ENCODE results near the gene CLHC1.

CLHC1 gene

GRCh38 chr2:55156984-55157383 lies 75.1 kb downstream of the CLHC1 start:
- TF ChIP-seq CTCF (IDR thresholded peaks at IDR 0.05; ENCODE audit: low read depth, low read length), result no peak
- no peak overlapping the region for H3K4me3 ChIP-seq (ENCODE audit: low read depth, low read length)
- in situ Hi-C loops (cut with HindIII; ENCODE audit: low sequenced_read_pairs), result no loop called here
- no peak for DNase-seq (ENCODE audit: low read depth, low spot score)

GRCh38 chr2:55156326-55156725 lies 75.8 kb downstream of the CLHC1 start:
- H3K4me3 ChIP-seq (ENCODE audit: low read depth, low read length), result no peak overlapping the region
- in situ Hi-C loops (cut with HindIII; ENCODE audit: low sequenced_read_pairs), result no loop called here
- TF ChIP-seq CTCF (IDR thresholded peaks at IDR 0.05; ENCODE audit: low read depth, low read length), result no peak
- peak; percentile 62 for DNase-seq (ENCODE audit: low read depth, low spot score)

GRCh38 chr2:55155764-55156281 lies 76.3 kb downstream of the CLHC1 start:
- in situ Hi-C loops (cut with HindIII; ENCODE audit: low sequenced_read_pairs), result no loop called here
- DNase-seq (ENCODE audit: low read depth, low spot score), result peak; percentile 84

GRCh38 chr2:55155206-55155605 lies 76.9 kb downstream of the CLHC1 start:
- no peak for TF ChIP-seq CTCF (IDR thresholded peaks at IDR 0.05; ENCODE audit: low read depth, low read length)
- no peak for DNase-seq (ENCODE audit: low read depth, low spot score)
- no peak overlapping the region for H3K4me3 ChIP-seq (ENCODE audit: low read depth, low read length)
- in situ Hi-C loops (cut with HindIII; ENCODE audit: low sequenced_read_pairs), result no loop called here

More at GRCh38 chr2:55155764-55156281, 76.3 kb downstream of the CLHC1 start:
- TF ChIP-seq CTCF (IDR thresholded peaks at IDR 0.05; ENCODE audit: low read depth, low read length), result no peak
- H3K4me3 ChIP-seq (ENCODE audit: low read depth, low read length), result no peak overlapping the region

- no peak overlapping the region for H3K4me3 ChIP-seq (ENCODE audit: low read depth, low read length)
- no peak for TF ChIP-seq CTCF (IDR thresholded peaks at IDR 0.05; ENCODE audit: low read depth, low read length)
- no peak for DNase-seq (ENCODE audit: low read depth, low spot score)
- in situ Hi-C loops (cut with HindIII; ENCODE audit: low sequenced_read_pairs), result no loop called here
These were observed 77.5 kb downstream of the CLHC1 start for GRCh38 chr2:55154525-55155030.

- H3K4me3 ChIP-seq (ENCODE audit: low read depth, low read length), result no peak overlapping the region
- no peak for DNase-seq (ENCODE audit: low read depth, low spot score)
- in situ Hi-C loops (cut with HindIII; ENCODE audit: low sequenced_read_pairs), result no loop called here
- no peak for TF ChIP-seq CTCF (IDR thresholded peaks at IDR 0.05; ENCODE audit: low read depth, low read length)
These were observed 78.4 kb downstream of the CLHC1 start for GRCh38 chr2:55153584-55154299.

Data from astrocyte of the spinal cord (primary cell).